GM21360 (cell line): ENCODE data around the gene CLIC3.

Source experiments
- ATAC-seq: cut with Tn5 transposase; IDR thresholded peaks from one replicate; pipeline ENCODE4 v1.9.1; 2021; ENCODE audit warnings: mild to moderate bottlenecking, moderate library complexity; ENCODE audit not compliant: unreplicated experiment

Gene CLIC3

DNA sequence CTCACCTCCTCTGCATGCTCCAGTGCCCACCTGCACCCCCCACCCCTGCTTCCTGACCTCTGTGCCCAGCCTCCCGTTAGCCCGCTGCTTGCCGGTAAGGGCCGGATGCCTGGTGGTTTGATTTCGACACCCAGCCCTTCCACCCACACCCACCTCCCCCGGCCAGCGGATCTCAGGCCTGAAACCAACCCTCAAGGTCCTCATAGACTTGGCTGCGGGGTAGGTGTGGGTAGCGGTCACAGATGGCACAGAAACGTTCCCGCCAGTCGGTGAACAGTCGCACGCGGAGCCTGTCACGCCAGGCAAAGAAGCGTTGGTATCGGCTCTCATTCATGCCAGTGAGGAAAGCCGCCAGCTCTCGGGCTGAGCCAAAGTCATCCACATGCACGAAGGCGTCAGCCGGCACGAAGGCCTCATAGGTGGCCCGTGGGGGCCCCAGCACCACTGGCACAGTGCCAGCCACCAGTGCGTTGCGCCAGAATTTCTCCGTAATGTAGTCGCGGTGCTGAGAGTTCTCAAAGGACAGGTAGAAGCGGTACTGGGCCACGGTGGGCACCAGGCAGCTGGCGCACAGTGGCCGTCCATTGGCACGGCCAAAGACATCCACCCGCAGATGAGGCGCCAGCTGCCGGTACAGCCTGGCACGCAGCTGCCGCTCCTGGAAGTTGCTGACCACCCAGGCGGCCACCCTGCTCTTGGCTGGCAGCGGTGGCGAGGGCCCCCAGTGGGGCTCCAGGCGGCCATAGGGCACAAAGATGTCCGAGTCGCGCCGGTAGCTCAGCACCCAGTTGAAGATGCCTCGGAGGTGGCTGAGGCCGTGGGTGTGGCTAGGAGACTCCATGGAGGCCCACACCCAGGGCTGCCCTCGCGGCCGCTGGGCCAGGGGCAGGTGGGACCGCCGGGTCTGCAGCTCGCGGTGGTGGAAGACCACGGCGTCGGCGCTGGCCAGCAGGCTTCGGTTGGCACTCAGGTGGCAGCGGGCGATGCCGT is 34.5 kb upstream of the CLIC3 start:
- ATAC-seq: no peak

- ATAC-seq: no peak
Measured at GRCh38 chr9:137030006-137030405, 33.6 kb upstream of the CLIC3 start.

- ATAC-seq: no peak
Measured at GRCh38 chr9:137029058-137029936, 32.9 kb upstream of the CLIC3 start.

GRCh38 chr9:137028263-137029057 is 32.1 kb upstream of the CLIC3 start:
- no peak for ATAC-seq

DNA sequence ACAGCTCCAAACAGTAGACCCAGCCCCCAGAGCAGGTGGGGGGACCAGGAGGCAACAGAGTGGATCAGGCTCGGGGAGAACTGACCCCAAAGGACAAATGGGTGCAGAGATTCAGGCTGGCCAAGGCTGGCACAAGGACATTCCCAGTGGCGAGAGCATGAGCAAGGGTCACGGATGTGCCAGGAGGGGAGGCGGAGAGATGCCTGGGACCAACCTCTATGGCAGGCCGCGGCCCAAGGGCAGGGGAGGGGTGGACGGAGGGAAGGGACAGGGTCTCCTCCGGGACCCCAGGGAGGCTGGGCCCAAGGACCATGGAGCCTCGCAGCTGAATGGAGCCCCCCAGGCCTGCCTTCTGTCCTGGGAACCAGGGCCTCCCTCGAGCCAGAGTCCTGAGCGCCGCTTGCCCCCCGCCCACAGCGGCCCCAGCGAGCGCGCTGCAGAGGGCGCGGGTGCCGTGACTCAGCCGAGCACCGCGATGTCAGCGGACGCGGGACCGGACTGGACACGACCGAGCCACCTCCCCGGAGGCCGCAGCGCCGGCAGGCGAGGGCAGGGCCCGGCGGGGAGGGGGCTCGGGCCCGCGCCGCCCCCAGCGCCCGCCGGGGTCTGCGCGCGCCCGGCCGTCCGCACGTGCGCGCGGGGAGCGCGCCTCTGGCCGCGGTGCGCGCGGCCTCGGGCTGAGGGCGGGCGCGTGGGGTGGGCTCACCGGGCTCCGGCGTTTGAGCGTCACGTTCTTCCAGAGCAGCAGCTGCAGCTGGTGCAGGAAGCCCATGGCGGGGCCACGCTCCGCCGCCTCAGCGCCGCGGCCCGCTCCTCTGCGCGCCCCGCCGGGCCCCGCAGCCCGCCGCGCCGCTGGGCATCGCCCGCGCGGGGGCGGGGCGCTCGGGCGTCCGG is 31.2 kb upstream of the CLIC3 start, which contains the start of gene ABCA2:
Gene ABCA2 (minus strand): TSS at position 869 of the 894 bp plus-strand sequence. CDS start 97 bp downstream, at position 772.
- no peak for ATAC-seq

DNA sequence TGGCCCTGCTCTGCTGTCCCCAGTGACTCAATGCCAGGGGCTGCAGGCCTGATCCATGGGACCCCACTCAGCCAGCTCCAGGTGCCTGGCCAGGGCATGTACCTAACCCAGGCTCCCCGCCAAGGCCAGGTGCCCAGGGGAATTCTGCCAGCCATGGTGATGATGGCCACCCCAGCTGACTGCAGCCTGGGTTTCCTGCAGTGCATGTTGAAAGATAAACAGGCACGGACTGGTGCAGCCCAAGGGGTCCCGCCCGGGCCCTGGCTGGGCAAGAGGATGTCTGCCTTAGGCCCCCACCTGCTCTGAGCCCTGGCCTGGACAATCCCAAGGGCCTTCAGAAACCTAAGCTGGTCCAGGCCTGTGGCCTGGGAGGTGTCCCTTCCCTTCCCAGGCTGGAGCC is 30.5 kb upstream of the CLIC3 start:
- ATAC-seq: no peak

DNA sequence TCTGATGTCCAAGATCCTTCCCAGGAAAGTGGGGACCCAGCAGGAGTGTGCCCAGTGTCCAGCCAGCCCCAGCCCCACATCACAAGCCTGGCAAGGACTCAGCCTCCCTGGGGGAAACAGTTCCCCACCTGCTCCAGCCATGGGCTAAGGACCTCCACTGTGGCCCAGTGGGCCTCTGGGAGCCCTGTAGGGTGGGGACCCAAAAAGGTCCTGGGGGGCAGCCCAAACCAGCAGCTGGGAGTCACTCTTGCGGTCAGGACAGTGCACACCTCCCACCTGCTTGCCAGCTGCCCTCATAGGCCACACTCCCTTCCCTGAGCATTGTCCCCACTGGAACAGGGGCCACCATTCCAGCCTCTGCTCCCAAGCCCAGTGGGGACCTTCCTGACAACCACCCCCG is 30.0 kb upstream of the CLIC3 start:
- no peak for ATAC-seq

GRCh38 chr9:137025517-137025966 is 29.2 kb upstream of the CLIC3 start:
- no peak for ATAC-seq

- ATAC-seq: no peak
Measured at GRCh38 chr9:137023583-137023991, 27.2 kb upstream of the CLIC3 start.

DNA sequence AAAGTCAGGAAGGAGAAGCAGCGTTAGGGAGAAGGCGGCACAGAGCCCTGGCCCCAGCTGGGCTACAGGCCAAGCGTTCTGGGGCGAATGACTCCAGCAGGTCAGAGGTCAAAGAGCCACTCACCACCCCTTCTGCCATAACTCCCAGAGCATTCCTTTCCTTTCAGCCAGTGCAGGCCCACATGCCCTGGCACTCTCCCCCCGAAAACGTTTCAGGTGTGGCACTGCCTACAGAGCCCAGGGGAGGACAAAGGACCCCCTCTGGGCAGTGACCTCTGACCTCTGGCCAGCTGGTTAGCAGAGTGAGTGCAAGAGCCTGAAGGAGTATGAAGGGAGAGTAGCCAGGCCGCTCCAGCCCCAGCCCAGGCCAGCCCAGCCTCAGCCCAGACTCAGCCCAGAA is 26.8 kb upstream of the CLIC3 start:
- ATAC-seq: no peak

- ATAC-seq: no peak
Measured at GRCh38 chr9:137022662-137023008, 26.3 kb upstream of the CLIC3 start.

GRCh38 chr9:137021979-137022661 is 25.8 kb upstream of the CLIC3 start:
- ATAC-seq: no peak

DNA sequence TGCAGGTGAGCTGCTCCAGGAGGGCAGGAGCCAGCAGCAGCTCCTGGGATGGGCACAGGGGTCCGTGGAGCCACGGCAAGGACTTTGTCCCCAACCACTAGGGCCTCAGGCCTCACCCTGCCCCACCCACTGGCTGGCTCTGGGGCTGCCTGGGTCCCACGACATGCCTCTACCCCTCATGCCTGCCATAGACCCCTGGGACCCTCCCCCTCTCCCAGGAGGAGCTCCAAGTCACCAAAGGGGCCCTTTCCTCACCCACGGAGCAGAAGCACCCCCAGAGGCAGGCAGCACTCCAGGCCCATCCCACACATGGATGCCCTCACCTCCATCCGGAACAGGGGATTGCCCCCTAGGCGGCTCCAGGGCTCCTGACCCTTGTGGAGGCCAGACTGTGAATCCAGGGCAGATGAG is 25.2 kb upstream of the CLIC3 start:
- no peak for ATAC-seq

- ATAC-seq: no peak
Measured at GRCh38 chr9:137020771-137021567, 24.6 kb upstream of the CLIC3 start.

GRCh38 chr9:137019891-137020683 is 23.7 kb upstream of the CLIC3 start:
- no peak for ATAC-seq

DNA sequence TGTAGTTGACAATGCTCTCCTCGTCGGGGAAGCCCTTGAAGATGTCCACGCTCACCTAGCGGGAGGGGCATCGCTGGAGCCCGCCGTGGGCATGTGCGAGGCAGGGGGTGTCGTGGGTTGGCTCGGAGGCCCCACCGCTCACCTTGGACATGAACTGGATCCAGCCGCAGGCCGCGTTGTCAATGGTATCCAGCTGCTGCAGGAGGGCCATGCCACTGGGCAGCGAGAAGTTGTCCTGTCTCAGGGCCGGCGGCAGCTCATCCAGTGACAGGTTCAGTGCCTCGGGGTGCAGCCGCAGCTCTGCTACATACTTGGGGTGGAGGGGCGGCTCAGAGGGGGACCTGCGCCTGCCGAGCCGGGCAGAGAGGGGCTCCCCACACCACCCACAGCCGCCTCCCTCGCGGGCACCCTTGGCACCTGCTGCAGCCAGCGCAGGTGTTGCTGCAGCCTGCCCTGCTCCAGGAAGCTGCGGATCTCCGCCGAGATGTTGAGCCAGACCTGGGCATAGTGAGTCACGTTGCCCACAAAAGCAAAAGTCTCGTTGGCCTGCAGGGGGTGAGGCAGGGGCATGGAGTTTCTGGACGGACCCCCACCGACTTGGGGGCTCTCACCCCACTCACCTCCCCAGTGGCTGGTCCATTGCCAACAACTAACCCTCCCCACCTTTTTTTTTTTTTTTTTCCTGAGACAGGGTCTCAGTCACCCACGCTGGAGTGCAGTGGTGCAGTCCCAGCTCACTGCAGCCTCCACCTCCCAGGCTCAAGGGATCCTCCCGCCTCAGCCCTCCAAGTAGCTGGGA is 22.6 kb upstream of the CLIC3 start:
- ATAC-seq: no peak
